ENCODE measurements around the gene ABCA12.

The ABCA12 gene

DNA sequence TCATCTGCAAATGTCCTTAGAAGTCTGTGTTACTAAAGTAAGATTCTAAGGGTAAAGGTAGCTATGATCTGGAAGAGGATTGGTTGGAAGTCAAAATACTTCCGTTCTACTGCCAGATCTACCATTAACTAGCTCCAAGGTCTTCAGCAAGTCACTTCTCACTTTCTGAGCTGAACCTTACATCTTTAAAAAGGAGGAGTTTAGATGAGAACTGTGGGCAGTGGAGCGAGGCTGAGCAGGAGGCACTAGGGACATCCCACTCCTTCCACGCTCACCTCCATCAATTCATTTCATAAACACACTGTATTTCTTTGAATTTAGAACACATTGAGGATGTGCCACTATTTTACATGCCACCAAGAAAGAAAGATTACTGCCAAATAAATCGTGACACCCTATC is 143.0 kb downstream of the ABCA12 start:
- no peak overlapping the region for H3K4me3 ChIP-seq (ENCODE audit: low read depth, low read length)
- TF ChIP-seq CTCF (IDR thresholded peaks at IDR 0.05; ENCODE audit: low read depth, low read length) (no peak), MYC (IDR thresholded peaks at IDR 0.05; ENCODE audit: low read depth, low read length) (no peak), POLR2A (IDR thresholded peaks at IDR 0.05; ENCODE audit: extremely low read depth, insufficient read length) (no peak), MAX (IDR thresholded peaks at IDR 0.05; ENCODE audit: low read depth, low read length) (no peak)
- no peak for DNase-seq (ENCODE audit: low read depth)

DNA sequence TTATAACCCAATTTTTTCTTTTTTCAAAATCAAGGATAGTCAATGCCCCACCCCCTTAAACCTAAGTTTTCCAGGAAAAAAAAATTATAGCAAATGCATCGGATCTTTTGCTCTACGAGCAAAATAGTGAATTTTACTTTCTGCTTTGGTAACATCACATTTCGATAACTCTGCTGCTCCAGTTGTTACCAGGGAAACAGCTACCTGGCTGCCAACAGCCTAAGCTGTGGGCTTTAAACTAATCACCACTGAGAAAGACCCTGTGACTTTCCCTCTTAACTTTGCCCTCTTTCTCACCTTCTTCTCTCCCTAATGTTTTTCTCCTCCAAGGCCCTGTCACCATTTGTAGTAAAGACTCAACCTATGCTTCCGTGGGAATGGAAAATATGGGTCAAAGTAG is 145.5 kb downstream of the ABCA12 start:
- H3K4me3 ChIP-seq (ENCODE audit: low read depth, low read length), result no peak overlapping the region
- DNase-seq (ENCODE audit: low read depth), result no peak
- TF ChIP-seq CTCF (IDR thresholded peaks at IDR 0.05; ENCODE audit: low read depth, low read length), result no peak
- no peak for TF ChIP-seq MYC (IDR thresholded peaks at IDR 0.05; ENCODE audit: low read depth, low read length)
- no peak for TF ChIP-seq MAX (IDR thresholded peaks at IDR 0.05; ENCODE audit: low read depth, low read length)
- no peak for TF ChIP-seq POLR2A (IDR thresholded peaks at IDR 0.05; ENCODE audit: extremely low read depth, insufficient read length)

GRCh38 chr2:214989187-214989586 is 149.2 kb downstream of the ABCA12 start:
- TF ChIP-seq CTCF (IDR thresholded peaks at IDR 0.05; ENCODE audit: low read depth, low read length), result no peak
- TF ChIP-seq POLR2A (IDR thresholded peaks at IDR 0.05; ENCODE audit: extremely low read depth, insufficient read length), result no peak
- TF ChIP-seq MYC (IDR thresholded peaks at IDR 0.05; ENCODE audit: low read depth, low read length), result no peak
- TF ChIP-seq MAX (IDR thresholded peaks at IDR 0.05; ENCODE audit: low read depth, low read length), result no peak
- no peak for DNase-seq (ENCODE audit: low read depth)
- H3K4me3 ChIP-seq (ENCODE audit: low read depth, low read length), result no peak overlapping the region

DNA sequence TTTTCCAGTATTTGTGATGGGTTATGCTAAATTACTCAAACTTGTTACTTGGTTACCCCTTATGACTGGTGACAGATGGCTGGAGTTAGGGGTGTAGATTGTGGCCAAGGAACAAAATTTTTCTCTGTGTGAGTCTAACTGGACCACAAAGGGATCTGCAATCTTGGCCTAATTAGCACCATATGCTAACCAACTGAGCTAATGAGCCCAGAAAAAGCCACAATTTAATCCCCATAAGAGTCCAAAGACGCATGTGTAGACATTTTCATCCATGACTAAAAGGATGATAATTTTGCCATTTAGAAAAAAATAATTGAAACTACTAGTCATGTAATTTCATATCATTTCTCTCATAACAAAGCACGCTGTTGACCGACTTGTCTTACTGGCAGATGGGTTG is 151.2 kb downstream of the ABCA12 start:
- H3K4me3 ChIP-seq (ENCODE audit: low read depth, low read length), result no peak overlapping the region
- no peak for DNase-seq (ENCODE audit: low read depth)
- TF ChIP-seq CTCF (IDR thresholded peaks at IDR 0.05; ENCODE audit: low read depth, low read length) (no peak), MYC (IDR thresholded peaks at IDR 0.05; ENCODE audit: low read depth, low read length) (no peak), POLR2A (IDR thresholded peaks at IDR 0.05; ENCODE audit: extremely low read depth, insufficient read length) (no peak)

DNA sequence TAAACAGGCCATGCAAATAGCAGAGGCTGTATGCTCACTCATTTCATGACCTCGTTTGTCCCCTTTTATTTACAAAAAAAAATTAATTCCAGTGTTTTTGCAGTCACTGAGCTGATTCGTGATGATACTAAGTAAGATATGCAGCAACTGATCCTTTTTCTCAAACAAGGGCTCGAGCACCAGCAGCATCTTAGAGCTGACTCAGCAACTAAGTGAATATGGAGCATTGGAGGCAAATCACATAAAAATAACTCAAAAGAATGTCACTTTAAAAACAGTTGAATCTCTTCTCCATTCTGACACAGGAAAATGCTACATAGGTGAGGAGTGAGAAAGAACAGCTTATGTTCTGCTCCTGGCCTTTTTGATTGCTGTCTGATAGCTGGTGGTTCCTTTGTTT is 152.8 kb downstream of the ABCA12 start:
- no peak overlapping the region for H3K4me3 ChIP-seq (ENCODE audit: low read depth, low read length)
- no peak for DNase-seq (ENCODE audit: low read depth)
- TF ChIP-seq MYC (IDR thresholded peaks at IDR 0.05; ENCODE audit: low read depth, low read length), result no peak
- TF ChIP-seq POLR2A (IDR thresholded peaks at IDR 0.05; ENCODE audit: extremely low read depth, insufficient read length), result no peak
- no peak for TF ChIP-seq MAX (IDR thresholded peaks at IDR 0.05; ENCODE audit: low read depth, low read length)
- no peak for TF ChIP-seq CTCF (IDR thresholded peaks at IDR 0.05; ENCODE audit: low read depth, low read length)

DNA sequence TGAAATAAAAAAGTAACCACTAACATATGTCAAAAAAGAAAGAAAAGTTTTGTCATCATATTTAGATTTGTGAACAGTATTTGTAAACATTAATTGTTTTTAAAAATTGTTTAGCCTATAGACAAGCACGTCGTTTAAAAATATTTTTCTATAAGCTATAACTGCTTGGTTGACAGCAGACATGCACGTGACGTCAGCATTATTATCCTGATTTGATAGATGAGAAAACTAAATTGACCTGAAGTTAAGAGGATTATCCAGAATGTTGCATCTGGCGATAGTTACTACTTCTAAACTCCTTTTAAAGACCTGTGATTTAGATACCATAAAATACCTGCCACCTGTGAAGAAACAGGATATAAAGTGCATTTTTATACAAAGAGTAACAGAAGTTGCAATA is 172.0 kb downstream of the ABCA12 start:
- no peak for DNase-seq (ENCODE audit: low read depth)

More for the DNA sequence above, 172.0 kb downstream of the ABCA12 start:
- H3K4me3 ChIP-seq (ENCODE audit: low read depth, low read length), result no peak overlapping the region
- no peak for TF ChIP-seq CTCF (IDR thresholded peaks at IDR 0.05; ENCODE audit: low read depth, low read length)
- TF ChIP-seq MAX (IDR thresholded peaks at IDR 0.05; ENCODE audit: low read depth, low read length), result no peak
- TF ChIP-seq MYC (IDR thresholded peaks at IDR 0.05; ENCODE audit: low read depth, low read length), result no peak
- TF ChIP-seq POLR2A (IDR thresholded peaks at IDR 0.05; ENCODE audit: extremely low read depth, insufficient read length), result no peak

Measured in NB4 (cell line).